ENCODE results near the gene ZNF546.

GRCh38 chr19:40055832-40056504 lies 59.1 kb downstream of the ZNF546 start, which contains the start of gene ZNF780B:
- no peak for TF ChIP-seq CTCF (IDR thresholded peaks at IDR 0.05)
- TF ChIP-seq TCF7L2 (IDR thresholded peaks at IDR 0.05; ENCODE audit: low read depth, low read length) = no peak

Measured in Panc1 (cell line).